ENCODE data around the gene DMAC1. TPM values are rescaled to one million over a fixed set of nuclear protein-coding genes. Genes with fewer than 3 reads are reported as not detected.

DMAC1 gene
- polyA plus RNA-seq, 1 donor from 2014 or later, result 34.9 TPM

DNA sequence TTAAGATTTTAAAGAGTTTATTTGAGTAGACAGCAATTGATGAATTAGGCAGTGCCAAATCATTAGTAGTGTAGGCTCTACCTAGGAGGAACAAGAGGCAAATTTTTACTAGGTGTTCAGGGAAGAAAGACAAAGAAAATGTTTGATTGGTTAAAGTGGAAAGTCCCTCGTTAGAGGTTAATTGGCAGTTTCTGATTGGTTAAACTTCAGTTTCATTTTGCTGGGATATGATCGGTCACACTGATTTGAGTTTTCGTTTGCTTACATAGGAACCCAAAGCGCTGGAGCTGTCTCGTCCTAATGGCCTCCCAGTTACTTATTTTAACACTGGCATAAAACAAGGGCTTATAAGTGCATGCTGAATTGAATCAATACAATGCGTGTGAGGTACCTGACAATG lies 15.1 kb downstream of the DMAC1 start:
- Histone ChIP-seq H3K27ac (ENCODE audit: low read length) (peak overlapping the region; percentile 55), H3K36me3 (ENCODE audit: insufficient read depth, low read length) (no peaks in the 10 kb centered on the region), H3K4me3 (ENCODE audit: low read length) (no peak overlapping the region)

DNA sequence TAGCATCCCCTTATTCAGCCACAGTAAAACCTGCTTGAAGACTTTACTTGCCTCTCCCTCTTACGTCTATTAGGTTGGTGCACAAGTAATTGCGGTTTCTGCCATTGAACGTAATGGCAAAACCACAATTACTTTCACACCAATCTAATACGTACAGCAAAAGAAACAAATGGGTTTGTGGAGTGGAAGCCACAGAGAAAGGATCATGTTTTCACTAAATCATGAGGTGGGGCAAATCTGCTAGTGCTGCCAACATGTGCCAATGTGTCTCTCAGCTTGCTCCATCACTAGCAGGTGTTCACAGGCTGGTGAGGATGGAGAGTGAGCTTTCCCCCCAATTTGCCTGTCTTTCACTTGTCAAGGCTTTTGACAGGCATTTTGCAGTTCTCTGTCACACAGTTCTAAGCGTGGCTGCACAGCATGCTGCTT lies 15.9 kb downstream of the DMAC1 start:
- peak; percentile 64 for TF ChIP-seq MXI1 (conservative IDR thresholded peaks at IDR 0.05; ENCODE audit: poor library complexity, severe bottlenecking)
- peak; percentile 95 for TF ChIP-seq EP300 (conservative IDR thresholded peaks at IDR 0.05; ENCODE audit: poor library complexity, severe bottlenecking)
- TF ChIP-seq SMC3 (conservative IDR thresholded peaks at IDR 0.05; ENCODE audit: poor library complexity), result peak; percentile 29
- TF ChIP-seq TAF1 (IDR thresholded peaks at IDR 0.05; ENCODE audit: low read depth), result no peak
- no peak for TF ChIP-seq RAD21 (conservative IDR thresholded peaks at IDR 0.05)
- TF ChIP-seq POLR2AphosphoS5 (IDR thresholded peaks at IDR 0.05), result peak; percentile 68
- no peaks in the 10 kb centered on the region for H4K20me1 ChIP-seq (ENCODE audit: insufficient read depth)
- H3K4me2 ChIP-seq (ENCODE audit: low read length), result no peak overlapping the region
- no peaks in the 10 kb centered on the region for H3K36me3 ChIP-seq (ENCODE audit: insufficient read depth, low read length)
- H3K9me2 ChIP-seq (ENCODE audit: insufficient read depth, low read length), result no peaks in the 10 kb centered on the region
- H3K9me3 ChIP-seq (ENCODE audit: low read length), result no peaks in the 10 kb centered on the region
- no peak overlapping the region for H3K9ac ChIP-seq (ENCODE audit: low read length)
- H3K79me2 ChIP-seq (replicated peaks; ENCODE audit: insufficient read depth, low read length), result no peaks in the 10 kb centered on the region
- no peaks in the 10 kb centered on the region for H3F3A ChIP-seq (ENCODE audit: insufficient read depth, low read length, poor library complexity, severe bottlenecking)
- no peak overlapping the region for H2AFZ ChIP-seq (ENCODE audit: low read depth, low read length)
- peak overlapping the region; percentile 17 for H3K4me3 ChIP-seq (ENCODE audit: low read length)
- peak overlapping the region; percentile 55 for H3K27ac ChIP-seq (ENCODE audit: low read length)
- H3K27me3 ChIP-seq (ENCODE audit: insufficient read depth, low read depth, low read length), result no peaks in the 10 kb centered on the region

More for the DNA sequence above, 15.1 kb downstream of the DMAC1 start:
- H3K79me2 ChIP-seq (replicated peaks; ENCODE audit: insufficient read depth, low read length), result no peaks in the 10 kb centered on the region
- no peaks in the 10 kb centered on the region for H4K20me1 ChIP-seq (ENCODE audit: insufficient read depth)
- no peaks in the 10 kb centered on the region for H3K9me3 ChIP-seq (ENCODE audit: low read length)
- no peaks in the 10 kb centered on the region for H3F3A ChIP-seq (ENCODE audit: insufficient read depth, low read length, poor library complexity, severe bottlenecking)
- no peak overlapping the region for H3K9ac ChIP-seq (ENCODE audit: low read length)
- H3K4me2 ChIP-seq (ENCODE audit: low read length), result no peak overlapping the region
- no peak overlapping the region for H2AFZ ChIP-seq (ENCODE audit: low read depth, low read length)
- TF ChIP-seq, protein P1, sequence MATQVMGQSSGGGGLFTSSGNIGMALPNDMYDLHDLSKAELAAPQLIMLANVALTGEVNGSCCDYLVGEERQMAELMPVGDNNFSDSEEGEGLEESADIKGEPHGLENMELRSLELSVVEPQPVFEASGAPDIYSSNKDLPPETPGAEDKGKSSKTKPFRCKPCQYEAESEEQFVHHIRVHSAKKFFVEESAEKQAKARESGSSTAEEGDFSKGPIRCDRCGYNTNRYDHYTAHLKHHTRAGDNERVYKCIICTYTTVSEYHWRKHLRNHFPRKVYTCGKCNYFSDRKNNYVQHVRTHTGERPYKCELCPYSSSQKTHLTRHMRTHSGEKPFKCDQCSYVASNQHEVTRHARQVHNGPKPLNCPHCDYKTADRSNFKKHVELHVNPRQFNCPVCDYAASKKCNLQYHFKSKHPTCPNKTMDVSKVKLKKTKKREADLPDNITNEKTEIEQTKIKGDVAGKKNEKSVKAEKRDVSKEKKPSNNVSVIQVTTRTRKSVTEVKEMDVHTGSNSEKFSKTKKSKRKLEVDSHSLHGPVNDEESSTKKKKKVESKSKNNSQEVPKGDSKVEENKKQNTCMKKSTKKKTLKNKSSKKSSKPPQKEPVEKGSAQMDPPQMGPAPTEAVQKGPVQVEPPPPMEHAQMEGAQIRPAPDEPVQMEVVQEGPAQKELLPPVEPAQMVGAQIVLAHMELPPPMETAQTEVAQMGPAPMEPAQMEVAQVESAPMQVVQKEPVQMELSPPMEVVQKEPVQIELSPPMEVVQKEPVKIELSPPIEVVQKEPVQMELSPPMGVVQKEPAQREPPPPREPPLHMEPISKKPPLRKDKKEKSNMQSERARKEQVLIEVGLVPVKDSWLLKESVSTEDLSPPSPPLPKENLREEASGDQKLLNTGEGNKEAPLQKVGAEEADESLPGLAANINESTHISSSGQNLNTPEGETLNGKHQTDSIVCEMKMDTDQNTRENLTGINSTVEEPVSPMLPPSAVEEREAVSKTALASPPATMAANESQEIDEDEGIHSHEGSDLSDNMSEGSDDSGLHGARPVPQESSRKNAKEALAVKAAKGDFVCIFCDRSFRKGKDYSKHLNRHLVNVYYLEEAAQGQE (IDR thresholded peaks at IDR 0.05; ENCODE audit: borderline replicate concordance), result no peak
- no peak for TF ChIP-seq EP300 (conservative IDR thresholded peaks at IDR 0.05; ENCODE audit: poor library complexity, severe bottlenecking)
- no peak for TF ChIP-seq POLR2AphosphoS5 (IDR thresholded peaks at IDR 0.05)
- TF ChIP-seq MXI1 (conservative IDR thresholded peaks at IDR 0.05; ENCODE audit: poor library complexity, severe bottlenecking), result no peak
- no peak for TF ChIP-seq TAF1 (IDR thresholded peaks at IDR 0.05; ENCODE audit: low read depth)
- TF ChIP-seq SMC3 (conservative IDR thresholded peaks at IDR 0.05; ENCODE audit: poor library complexity), result no peak
- TF ChIP-seq, protein P2, sequence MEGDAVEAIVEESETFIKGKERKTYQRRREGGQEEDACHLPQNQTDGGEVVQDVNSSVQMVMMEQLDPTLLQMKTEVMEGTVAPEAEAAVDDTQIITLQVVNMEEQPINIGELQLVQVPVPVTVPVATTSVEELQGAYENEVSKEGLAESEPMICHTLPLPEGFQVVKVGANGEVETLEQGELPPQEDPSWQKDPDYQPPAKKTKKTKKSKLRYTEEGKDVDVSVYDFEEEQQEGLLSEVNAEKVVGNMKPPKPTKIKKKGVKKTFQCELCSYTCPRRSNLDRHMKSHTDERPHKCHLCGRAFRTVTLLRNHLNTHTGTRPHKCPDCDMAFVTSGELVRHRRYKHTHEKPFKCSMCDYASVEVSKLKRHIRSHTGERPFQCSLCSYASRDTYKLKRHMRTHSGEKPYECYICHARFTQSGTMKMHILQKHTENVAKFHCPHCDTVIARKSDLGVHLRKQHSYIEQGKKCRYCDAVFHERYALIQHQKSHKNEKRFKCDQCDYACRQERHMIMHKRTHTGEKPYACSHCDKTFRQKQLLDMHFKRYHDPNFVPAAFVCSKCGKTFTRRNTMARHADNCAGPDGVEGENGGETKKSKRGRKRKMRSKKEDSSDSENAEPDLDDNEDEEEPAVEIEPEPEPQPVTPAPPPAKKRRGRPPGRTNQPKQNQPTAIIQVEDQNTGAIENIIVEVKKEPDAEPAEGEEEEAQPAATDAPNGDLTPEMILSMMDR (IDR thresholded peaks at IDR 0.05; ENCODE audit: poor library complexity, severe bottlenecking), result no peak
- no peak for TF ChIP-seq RAD21 (conservative IDR thresholded peaks at IDR 0.05)
- no peak for TF ChIP-seq EZH2 (IDR thresholded peaks at IDR 0.05; ENCODE audit: borderline replicate concordance, insufficient read depth, low read length, poor library complexity, severe bottlenecking)
- no peaks in the 10 kb centered on the region for H3K9me2 ChIP-seq (ENCODE audit: insufficient read depth, low read length)
- H3K27me3 ChIP-seq (ENCODE audit: insufficient read depth, low read depth, low read length), result no peaks in the 10 kb centered on the region

Measured in neural cell (in vitro differentiated cells).